Erythroblast (primary cell): ENCODE data around the gene ADAMTS9.

Experiments
- GATA1 ChIP-seq: IDR thresholded peaks from 2 replicates; pipeline ENCODE4 v1.6.1; 2011; ENCODE audit warnings: low read depth, mild to moderate bottlenecking, control low read depth, low read length, moderate library complexity
- POLR2A ChIP-seq: IDR thresholded peaks from 2 replicates; pipeline ENCODE4 v1.6.1; 2011; ENCODE audit warnings: mild to moderate bottlenecking, low read length

GRCh38 chr3:64621726-64622395 lies 65.9 kb downstream of the ADAMTS9 start:
- TF ChIP-seq POLR2A, result no peak
- no peak for TF ChIP-seq GATA1
